ENCODE measurements around the gene FLII.
"Not testable (repeated sequence)": the region's sequence is repeated elsewhere in the genome, so short reads cannot be mapped to it uniquely, and the experiment has no call there.

FLII gene

GRCh38 chr17:18258356-18259038, at the start of gene FLII:
Gene FLII, minus strand, starts transcription at chr17:18258738. Its CDS starts 48 bp downstream, at chr17:18258690.
- peak; percentile 69 for DNase-seq

DNA sequence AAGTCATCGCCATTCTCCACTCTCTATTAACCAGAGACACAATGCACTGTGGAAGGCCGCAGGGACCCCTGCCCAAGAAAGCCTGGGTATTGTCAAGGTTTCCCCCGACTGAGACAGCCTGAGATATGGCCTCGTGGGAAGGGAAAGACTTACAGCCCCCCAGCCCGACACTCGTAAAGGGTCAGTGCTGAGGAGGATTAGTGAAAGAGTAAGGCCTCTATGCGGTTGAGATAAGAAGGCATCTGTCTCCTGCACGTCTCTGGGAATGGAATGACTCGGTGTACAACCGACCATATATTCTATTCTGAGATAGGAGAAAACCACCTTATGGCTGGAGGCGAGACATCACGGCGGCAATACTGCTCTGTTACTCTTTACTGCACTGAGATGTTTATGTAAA, 44.7 kb upstream of the FLII start:
- DNase-seq = not testable (repeated sequence)

DNA sequence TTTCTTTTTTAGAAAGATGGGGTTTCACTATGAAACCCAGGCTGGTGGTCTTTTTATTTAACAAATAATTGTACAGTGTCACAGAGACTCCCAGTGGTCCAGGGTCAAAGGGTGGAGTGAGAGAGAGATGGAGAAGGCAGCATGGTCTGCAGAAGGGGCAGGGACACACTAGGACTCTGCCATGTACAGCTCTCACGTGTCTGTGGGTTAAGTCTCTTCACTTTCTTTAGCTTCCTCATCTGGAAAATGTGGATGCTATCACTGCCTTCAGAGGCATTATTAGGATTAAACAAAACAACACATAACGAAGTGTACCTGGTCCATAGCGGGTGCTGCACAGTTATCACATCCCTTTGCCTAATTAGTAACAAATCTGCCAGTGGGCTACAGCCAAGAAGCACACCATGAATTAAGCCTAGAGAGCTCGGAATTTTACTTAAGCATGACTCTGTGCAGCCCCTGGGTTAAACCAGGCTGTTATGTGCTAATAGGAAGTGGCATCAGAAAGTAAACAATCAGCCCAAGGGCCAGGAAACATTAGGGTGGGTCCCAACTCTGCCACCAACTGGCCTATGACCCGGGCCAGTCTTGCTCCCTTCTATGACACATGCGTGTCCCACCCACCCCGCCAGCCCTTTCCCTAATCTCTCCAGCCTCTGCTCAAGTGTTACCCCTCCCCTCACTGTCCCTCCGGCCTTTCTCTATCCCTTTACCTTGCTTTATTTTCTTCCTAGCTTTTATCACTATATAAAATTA, 42.4 kb upstream of the FLII start:
- DNase-seq = no peak

DNA sequence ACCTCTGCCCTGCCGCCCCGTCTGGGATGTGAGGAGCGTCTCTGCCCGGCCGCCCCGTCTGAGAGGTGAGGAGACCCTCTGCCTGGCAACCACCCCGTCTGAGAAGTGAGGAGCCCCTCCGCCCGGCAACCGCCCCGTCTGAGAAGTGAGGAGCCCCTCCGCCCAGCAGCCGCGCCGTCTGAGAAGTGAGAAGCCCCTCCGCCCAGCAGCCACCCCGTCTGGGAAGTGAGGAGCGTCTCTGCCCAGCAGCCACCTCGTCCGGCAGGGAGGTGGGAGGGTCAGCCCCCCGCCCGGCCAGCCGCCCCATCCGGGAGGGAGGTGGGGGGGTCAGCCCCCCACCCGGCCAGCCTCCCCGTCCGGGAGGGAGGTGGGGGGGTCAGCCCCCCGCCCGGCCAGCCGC, 39.5 kb upstream of the FLII start:
- not testable (repeated sequence) for DNase-seq

DNA sequence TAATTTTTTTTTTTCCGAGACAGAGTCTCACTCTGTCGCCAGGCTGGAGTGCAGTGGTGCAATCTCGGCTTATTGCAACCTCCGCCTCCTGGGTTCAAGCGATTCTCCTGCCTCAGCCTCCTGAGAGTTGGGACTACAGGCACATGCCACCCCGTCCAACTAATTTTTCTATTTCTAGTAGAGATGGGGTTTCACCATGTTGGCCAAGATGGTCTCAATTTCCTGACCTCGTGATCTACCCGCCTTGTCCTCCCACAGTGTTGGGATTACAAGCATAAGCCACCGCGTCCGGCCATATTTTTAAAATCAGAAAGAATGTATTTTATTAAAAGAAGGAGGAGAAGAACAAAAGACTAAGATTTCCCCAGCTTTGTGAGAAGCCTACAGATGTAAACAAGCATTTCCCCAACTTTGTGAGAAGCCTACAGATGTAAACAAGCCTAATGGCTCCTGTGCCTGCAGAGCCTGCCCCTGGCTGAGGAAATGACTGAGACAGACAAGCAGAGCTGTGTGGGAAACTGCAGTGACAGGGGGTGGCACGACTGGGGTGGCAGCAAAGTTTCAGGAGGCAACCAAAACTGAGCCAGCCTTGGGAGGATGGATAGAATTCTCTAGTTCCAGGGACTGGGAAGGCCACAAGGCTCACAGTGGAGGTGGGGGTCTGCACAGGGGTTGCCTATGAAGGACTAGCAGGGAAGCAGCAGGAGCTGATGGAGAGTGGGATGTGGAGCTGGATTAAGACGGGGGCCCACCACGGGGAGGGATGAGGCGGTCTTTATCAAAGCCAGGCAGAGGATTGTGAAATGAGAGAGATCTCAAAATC, 33.4 kb upstream of the FLII start:
- no peak for DNase-seq

GRCh38 chr17:18285296-18285695, 26.8 kb upstream of the FLII start:
- DNase-seq = no peak

- DNase-seq = no peak
These were observed 23.2 kb upstream of the FLII start for GRCh38 chr17:18281788-18282187.

- DNase-seq = no peak
These were observed 22.3 kb upstream of the FLII start for GRCh38 chr17:18280766-18281371.

DNA sequence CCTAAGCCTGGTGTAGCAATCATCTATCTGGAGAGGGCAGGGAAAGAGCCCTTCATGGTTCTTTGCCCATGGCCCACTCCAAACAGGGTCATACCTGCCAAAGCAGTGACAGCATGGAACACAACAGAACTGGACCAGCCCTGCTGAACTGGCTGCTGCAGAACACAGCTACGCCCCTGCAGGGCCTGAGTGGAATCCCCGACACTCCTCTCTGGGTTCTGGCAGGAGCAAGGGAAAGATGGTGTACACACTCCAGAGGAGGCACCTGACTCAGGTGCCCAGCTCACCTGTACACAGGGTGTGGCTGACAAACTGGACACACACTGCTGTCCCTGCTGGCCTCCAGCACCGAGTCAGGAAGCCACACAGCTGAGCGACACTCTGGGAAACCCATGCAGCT, 21.7 kb upstream of the FLII start:
- DNase-seq = no peak

- DNase-seq = no peak
These were observed 20.3 kb upstream of the FLII start for GRCh38 chr17:18278867-18279266.

DNA sequence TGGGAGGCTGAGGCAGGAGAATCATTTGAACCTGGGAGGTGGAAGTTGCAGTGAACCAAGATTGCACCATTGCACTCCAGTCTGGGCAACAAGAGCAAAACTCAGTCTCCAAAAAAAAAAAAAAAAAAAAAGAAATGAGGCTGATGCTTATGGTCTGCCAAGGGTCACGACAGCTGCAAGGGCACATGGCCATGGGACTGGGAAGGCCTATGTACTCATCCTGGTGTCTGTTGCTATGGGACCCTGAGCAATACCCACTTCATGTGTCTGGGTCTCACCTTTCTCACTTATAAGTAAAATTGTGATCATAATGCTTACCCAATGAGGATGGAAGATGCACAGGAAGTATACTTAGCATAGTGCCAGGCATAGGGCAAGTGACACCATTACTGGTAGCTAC, 18.5 kb upstream of the FLII start:
- DNase-seq = no peak

DNA sequence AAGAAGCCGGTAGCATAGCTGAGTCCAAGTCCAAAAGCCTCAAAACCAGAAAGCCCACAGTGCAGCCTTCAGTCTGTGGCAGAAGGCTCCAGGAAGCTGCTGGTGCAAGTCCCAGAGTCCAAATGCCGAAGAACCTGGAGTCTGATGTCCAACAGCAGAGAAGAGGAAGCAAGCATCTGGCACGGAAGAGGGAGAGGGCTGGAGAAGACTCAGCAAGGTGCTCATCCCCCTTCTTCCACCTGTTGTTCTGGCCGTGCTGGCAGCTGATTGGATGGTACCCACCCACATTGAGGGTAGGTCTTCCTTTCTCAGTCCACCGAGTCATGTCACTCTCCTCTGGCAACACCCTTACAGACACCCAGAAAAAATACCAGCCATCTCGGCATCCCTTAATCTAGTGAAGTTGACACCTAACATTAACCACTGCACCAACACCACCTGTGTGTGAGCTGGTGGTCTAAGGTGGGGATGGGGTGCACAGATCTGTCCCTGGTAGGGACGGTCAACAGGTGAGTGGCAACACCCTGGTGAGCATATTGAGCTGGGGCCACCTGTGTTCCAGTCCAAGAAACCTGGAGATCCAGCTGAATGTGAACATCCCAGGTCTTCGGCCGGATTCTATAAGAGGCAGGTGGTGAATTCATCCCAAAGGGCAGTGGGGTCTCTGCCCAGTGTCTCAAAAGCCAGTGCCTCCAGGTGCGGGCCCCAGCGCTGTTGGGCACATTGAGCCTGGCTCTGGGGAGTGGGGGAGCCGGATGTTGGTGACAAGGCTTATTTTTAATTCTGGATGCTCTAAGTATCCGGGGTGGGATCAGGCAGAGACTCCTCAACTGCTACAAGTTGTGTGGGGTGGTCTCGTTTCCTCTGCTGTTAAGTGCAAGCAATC, 11.8 kb upstream of the FLII start:
- DNase-seq = no peak

DNA sequence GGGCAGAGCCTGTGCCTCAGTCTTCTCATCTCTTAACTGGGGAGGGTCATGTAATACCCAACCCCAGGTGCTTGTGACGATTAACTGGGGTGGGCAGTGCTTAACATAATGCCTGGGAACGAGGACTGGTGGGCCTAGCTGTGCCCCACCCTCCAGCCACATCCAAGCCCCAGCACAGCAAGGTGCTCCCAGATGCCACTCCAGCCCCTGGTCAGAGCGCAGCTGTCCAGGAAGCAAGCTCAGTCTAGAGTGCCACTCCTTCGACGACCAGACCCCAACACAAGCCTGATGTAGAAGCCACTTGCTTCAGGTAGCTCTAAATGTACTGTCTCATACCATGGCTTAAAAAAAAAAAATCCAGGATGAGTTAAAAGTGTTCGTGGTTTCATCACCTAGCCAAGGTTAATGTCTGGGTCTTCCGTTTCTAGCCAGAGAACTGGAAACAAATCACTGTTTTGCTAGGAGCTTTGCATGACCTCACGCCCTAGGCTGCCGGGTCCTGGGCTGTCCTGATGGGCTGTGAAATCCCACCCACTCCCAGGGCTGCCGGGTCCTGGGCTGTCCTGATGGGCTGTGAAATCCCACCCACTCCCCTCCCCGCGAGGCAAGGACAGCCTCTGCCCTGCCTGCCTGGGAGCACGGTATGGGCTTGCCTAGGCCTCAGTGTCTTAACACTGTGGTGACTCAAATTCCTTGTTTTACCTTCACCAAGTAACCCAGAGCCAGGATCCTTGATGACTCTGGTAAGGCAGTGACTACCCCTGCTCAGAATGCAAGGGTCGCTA, 9.6 kb upstream of the FLII start:
- DNase-seq = no peak

DNA sequence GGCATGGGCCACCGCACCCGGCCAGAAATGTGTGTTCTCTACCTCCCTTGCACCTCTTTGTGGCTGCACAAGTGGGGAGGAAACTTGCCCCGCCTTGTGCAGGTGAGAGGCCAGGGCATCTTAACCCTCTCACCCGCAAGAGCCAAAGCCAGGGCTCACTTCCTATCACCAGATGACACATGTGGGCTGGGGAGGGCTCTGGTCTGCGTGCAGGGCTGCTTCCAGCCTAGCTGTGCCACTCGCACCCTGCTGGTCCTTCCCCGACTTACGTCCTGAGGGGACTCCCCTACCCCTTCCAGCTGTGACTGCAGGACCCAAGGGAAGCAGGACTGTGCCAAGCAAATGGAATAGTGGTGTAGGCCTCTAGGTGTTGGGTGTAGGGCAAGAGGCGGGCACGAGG, 8.8 kb upstream of the FLII start:
- no peak for DNase-seq

GRCh38 chr17:18263885-18264682, 5.5 kb upstream of the FLII start:
- DNase-seq = no peak

- DNase-seq = no peak
These were observed 4.1 kb upstream of the FLII start for GRCh38 chr17:18262641-18263040.

DNA sequence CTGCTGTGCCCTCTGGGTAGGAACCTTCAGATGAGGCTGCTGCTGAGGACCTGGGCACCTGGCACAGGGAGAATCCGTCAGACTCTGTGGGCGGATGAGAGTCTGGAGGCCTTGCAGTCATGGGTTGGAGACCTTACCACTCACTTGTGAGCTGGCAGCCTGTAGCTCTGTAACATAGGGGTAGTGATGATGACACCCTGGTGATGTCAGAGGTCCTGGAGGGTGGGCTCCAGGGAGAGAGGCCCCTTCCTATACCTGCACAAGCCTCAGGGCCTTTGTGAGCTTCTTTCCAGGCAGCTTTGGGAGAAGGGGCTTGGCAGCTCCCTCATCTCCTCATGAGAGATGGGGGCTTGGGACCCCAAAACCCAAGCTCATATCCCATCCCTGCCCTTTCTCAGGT, 3.6 kb upstream of the FLII start:
- no peak for DNase-seq

DNA sequence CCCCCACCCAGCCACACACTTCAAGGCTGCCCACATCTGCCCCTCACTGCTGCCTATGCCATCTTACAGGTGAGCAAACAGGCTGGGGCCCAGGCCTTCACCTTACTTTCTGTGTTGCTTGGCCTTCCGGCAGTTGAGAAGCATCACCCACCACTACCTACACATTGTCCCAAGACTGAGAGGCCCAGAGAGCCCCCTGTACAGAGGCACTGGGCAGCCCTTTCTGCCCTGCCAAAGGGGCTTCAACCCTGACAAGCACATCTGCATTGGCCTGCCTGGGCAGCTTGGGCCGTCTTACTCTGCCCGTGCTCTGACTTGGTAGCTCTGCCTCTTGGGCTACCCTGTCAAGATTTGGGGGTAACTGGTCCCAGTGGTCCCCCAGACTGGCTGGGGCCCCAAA, 3.1 kb upstream of the FLII start:
- no peak for DNase-seq

DNA sequence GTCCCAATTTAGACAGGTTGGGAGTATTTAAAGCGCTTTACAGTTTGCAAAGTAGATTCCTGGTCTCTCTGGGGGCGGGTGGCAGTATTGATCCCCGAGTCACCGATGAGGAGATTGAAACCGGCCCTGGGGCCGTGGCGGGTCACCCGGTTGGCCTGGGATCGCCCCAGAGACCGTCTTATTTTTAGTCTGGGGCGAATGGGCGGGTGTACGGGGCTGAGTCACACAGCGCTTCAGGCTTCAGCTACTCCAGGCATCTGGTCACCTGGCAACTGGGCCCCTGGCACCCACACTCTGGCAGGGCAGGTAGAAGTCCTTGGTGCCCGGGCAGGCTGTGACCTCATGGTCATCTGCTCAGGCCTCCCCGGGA, 2.6 kb upstream of the FLII start:
- DNase-seq = peak; percentile 58

DNA sequence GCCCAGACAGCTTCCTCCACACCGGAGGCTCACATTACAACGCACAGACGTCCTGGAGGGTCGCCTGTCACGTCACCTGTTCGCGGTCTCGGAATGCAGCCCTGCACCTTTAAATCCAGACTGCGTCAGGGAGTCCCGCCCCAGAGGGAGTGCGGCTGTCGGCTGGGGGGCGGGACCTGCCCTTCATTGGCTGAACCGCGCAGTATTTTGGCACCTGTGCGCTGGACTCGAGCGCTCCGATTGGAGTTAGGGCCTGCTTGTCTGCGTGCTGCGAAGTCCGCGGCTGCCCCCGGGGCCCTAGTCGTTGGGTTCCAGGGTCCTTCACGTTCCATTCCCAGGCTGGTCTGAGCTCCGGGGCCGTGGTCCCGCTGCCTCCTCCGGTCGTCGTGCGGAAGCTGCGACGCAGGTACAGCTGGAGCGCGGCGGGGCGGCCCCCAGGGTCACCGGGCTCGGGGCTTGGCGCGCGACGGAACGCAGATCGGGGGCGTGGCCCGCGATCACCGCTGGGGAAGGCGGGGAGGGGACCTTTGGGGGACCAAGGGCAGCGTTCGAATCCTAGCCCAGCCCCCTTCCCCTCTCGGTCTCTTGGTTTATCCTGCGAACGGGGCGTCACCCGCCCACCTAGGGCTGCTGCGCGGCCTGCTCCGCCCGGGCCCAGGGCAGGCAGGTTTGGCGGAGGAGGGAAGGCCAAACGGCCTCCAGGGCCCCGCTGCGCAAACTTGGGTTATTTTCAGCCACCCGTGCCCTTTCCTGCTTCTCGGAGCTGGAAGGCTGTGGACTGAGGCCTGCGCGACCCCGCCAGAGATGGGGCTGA, 2.0 kb upstream of the FLII start, which contains the start of gene MIEF2:
MIEF2 (plus strand) TSS at position 331 of the 814 bp plus-strand sequence. CDS start 2,059 bp downstream, outside the sequence.
- peak; percentile 96 for DNase-seq
